Activated gamma-delta T cell treated with anti-CD3 and anti-CD28 coated beads, Interleukin-2, amount 50 U/mL, for 16 hours (primary cell): ENCODE measurements around the gene COL1A1.

Source experiments
- DNase-seq: peaks from one replicate; pipeline ENCODE4 v3.0.0-alpha.2; 2020; ENCODE audit warnings: low read depth

COL1A1 gene

DNA sequence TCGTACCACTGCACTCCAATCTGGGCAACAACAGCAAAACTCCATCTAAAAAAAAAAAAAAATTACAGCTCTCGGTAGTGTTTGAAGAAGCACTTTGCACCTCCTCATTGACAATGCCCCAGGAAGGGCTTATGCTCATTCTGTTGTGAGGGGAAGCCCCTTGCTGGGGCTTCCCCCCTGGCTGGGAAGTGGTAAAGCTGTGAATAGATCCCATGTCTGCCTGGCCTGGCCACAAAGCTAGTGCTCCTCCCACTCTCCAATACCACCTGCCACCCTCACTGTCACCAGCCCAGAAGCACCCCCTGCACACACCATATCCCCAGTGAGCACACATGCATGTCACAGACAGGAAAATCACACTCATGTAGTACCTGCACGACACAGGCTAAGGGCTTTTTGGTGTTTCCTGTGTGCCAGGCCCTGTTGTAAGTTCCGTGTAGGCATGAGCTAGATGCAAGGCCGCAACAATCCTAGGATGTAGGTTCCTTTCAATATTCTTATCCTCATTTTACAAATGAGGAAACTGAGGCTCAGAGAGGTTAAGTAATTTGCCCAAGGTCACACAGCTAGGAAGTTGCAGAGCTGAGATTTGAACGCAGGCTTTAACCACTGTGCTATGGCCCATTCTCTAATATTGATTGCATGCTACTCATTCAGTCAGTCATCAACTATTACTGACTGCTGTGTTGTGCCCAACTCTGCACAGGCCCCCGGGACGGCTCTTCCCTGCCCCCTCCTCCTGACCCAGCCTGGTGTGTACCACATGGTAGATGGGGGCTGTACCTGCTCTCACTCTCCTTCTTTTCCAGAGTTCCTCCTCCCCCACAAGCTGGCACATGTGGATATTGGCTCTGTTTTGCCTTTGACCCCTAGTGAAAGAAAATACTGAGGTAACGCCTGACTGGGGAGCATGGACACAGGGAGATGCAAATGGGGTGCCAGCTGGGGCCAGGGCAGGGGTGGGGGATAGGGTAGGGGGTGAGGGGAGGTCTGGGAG lies 11.9 kb upstream of the COL1A1 start:
- DNase-seq = no peak

DNA sequence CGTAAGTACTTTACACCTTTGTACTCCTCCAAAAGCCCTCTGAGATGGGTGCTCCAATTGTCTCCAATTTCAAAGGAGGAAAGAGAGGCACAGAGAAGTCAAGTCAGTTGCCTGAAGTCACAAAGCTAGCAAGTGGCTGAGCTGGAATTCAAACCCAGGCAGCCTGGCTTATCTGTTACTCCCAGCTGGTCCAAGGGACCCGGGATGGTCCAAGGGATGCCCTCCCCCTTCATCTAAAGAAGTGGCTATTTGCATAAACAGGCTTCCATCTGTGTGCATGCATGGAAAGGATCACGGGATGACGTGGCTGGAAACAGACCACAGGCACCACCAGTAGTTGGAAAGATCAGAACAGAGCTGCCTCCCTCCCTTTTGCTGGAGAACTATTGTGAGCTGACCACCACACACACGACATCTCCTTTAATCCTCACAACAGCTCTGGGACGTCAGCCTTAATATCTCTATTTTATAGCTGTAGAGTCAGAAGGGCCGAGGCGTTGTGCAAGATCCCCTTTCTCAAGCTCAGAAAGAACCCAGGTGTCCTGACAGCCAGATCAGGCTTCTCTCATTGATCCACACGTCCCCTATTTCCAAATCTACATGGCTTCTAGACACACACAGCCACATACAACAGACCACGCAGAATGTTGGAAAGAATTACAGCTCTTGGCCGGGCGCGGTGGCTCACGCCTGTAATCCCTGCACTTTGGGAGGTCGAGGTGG lies 10.9 kb upstream of the COL1A1 start:
- DNase-seq = no peak

DNA sequence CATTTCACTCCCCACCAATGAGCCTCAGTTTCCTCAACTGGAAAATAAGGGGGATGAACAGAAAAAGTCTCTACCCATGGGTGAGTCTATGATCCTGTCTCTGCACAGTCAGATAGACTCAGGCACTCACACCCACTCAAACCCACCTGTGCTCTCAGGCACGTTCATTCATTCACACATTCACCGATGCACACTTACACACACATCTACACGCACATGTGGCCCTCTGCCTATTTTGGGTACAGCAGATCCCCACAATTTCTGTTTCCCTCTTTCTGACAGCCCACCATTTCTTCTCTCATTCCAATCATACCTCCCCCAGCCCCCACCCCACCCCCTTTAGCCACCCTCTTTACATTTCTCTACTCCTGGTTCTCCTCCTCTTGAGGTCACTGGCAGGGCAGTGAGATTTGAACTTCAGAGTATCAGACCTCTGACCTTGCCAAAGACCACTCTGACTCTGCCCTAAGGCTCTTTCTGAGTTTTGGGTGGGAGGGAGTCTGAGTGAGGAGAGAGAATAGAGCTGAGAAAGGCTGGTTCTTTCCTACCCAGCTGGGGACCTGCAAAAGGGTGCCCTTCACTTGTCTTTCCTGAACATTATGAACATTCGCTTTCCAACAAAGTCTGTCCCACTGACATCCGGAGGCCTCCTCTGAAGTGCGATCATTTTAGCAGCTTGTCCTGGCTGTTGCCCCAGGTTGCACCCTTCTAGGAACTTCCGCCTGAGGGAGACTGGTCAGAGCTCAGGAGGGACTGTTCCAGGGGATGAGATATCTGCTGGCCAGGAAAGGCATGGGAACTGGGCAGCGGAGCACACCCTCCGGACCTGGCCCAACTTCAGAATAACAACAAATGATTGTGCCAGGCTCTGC lies 10.1 kb upstream of the COL1A1 start:
- no peak for DNase-seq

DNA sequence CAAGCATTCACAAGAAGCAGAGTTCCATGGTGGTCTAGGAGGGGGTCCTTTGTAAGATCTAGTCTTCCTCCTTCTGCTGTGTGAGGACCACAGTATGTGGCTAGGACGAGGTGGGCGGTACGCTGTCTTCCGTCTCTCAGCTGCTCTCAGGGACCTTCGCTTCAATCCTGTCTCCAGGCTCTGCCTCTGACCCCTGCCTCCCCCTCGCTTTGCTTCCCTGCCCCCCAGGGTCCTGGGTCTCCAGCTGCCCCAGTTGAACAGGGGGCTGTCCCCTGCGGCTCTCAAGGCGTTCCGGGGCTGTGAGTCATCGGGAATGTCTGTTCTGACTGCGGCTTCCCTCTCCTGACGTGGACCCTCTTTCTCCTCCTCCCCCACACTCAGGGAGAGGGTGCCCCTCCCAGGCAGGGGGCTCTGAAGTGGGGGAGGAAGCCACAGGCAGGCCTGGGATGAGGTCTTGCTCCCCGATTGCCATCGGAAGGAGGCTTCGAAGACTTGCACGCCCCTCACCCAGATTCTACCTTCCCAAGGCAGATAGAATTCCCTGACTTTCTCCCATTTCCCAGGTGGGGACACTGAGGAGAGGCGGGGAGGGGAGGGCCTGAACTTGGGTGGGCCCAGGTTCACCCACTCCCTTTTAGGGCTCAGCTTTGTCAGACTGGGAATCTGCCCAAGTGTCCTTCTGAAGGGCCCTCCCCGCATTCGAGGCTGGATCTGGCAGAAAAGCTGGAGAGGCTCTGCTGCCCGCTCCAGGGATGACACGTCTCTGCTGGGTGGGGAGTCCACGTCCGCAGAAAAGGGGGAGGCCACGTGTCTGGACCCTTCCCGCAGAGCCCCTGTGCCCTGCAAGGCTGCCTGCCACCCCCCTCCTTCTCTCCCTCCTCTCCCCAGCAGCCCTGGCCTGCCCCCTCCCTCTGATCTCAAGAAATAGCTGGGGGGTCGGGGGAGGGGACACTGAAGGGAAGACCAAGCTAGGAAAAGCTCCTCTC lies 9.1 kb upstream of the COL1A1 start:
- no peak for DNase-seq

DNA sequence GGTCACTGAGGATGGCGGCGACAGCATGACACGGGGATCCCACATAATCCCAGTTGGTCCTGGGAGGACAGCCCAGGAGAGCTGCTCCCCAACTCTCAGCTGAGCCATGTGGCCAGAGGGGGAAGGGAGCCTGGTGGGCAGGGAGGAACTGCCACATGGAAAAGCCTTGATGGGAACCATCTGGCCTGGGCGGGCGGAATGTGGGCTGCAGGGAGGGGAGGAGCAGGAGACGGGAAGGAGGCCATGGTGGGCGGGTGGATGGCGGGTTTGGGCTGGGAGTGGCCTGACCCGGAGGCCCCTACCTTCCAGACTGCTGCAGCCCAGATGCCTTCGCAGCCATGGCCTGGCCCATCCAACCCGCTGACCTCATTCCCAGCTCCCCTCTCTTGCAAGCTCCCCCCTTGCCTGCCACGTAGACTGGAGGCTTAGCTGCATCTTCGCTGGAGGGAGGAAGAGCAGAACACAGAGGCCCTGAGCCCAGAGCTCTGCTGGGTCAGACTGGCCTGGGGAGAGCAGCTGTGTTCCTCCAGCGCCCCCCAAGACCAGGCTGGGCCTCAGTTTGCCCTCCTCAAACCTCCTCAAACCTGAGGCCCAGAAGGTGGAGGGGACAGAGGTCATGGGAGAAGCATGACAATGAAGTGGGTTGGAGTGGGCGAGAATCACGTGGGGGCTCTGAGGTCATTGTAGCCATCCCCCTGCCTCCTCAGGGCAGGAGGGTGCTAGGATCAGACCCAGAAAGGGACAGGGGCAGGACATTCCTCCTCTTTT lies 8.2 kb upstream of the COL1A1 start:
- no peak for DNase-seq

DNA sequence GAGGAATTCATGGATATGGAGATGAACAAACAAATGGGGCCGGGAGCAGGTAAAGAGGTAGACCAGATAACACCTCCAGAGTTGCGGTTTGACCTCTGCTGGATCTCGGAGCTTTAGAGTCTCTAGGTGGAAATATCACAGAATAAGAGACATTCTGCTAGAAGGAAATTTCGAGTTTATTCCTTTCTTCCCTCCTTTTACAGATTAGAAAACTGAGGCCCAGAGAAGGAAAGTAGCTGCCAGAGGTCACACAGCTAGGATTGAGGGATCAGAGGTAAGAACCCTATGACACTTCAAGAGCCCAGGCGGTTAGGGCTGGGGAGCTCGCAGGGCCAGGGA lies 7.7 kb upstream of the COL1A1 start:
- no peak for DNase-seq

DNA sequence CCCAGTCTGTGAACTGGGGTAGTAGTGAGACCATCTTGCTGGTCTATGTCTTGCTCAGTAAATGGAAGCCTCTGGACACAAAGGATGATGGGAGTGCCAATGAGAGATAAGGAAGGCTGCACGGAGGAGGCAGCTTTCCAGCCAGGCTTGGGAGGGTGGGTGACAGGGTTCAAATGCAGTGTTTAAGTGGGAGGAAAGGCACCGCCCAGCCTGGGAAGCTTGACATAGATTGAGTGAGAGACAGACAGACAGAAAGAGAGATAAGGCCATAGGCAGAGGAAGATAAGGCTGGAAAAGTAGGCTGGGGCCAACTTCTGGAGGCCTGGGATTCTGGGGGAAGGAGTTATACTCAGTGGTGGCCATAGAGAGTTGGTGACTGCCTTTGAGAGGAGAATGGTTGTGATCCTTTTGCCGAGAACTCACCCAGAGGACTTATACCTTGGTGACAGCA lies 7.2 kb upstream of the COL1A1 start:
- DNase-seq = no peak

DNA sequence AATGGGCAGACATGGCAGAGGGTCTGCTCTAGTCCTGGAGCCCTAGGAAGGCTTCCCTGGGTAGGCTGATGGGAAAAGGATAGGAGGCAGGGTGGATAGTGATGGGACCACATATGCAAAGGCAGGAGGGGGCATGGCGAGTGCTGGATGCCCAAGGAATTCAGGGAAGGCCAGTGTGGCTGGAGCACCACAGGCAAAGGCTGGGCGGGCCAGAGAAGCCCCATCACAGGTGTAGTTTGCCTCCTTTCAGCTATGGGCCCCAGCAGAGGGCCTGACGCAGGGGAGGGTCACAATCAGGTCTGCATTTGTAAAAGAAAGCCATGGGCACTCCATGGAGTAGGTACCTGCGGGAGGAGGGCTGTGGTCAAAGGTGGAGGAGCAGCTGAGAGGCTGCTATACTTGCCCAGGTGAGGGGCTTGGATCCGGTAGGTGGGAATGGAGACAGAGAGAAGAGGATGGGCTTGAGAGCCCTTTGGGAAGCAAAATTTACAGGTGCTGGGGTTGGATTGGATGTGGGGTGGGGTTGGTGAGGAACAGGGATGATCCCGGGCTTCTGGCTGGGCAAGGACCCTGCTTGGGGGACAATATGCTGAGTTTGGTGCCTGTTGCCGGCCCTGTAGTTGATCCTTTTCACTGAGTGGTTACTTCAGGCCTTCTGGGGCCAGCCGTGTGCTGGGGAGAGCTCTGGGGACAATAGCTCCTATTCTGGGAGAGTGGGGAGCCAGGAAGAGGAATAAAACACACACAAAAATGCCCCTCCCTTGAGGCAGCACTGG lies 6.5 kb upstream of the COL1A1 start:
- no peak for DNase-seq

DNA sequence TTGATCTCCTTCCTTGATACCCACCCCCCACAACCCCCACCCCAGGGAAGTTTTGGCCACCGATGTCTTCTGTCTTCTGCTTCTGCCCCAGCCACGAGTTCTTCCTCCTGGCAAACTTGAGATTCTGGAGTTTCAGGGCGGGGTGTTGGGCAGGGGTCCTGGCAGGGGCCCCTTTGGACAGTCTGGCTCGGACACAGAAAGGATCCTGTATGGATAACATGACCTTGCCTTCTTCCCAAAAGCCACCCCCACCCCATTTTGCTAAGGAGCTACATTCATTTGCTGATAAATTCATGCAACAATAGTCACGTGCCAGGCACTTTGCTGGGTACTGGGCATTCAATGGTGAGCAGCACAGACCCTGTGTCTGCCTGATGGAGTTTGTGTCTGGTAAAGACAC lies 5.9 kb upstream of the COL1A1 start:
- DNase-seq = no peak

DNA sequence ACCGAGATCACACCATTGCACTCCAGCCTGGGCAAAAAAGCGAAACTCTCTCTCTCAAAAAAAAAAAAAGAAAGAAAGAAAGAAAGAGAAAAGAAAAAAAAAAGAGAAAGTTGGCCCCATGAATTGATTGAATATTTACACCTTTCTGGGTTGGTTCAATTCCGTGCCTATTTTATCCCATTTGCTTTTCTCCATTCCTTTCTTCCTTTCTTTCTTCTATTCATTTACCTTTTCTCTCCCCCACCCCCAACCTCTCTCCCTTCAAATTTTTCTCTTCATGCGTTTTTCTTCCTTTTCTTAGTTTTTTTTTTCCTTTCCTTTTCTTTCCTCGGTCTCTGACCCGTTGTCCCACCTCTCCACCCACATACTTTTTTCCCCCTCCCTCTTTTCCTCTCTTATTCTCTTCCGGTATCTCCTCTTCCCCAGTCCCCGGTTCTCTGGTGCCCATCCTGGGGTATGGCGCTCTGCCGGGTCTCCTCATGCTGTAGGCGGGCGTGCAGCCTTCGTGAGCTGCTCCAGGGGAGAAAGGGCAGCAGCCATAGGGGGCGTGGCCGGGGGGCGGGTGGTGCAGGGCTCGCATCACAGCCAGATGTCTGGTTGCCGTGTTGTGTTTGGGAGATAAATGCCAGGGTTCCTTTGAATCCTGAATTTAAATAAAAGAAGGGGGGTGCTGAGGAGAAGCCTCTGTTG lies 5.3 kb upstream of the COL1A1 start:
- no peak for DNase-seq

DNA sequence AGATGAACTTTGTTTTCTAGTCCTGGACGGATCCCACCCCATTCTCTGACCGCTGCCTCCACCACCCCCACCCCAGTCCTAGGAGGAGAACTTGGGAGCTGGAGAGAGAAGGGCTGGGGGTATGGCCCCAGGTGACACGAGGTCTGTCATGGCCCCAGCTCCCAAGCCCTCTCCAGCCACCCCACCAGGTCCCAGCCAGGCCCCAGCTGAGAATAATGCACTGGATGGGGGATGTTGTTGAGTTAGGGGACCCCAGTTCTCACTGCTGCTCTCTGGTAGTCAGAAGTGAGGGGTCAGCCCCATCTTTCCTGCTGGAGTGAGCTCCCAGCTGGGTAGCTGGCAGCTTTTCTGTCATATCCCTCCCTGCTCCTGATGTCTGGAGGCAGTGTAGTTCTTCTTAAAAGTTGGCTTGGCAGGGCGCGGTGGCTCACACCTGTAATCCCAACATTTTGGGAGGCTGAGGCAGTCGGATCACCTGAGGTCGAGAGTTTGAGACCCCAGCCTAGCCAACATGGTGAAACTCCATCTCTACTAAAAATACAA lies 4.6 kb upstream of the COL1A1 start:
- no peak for DNase-seq

DNA sequence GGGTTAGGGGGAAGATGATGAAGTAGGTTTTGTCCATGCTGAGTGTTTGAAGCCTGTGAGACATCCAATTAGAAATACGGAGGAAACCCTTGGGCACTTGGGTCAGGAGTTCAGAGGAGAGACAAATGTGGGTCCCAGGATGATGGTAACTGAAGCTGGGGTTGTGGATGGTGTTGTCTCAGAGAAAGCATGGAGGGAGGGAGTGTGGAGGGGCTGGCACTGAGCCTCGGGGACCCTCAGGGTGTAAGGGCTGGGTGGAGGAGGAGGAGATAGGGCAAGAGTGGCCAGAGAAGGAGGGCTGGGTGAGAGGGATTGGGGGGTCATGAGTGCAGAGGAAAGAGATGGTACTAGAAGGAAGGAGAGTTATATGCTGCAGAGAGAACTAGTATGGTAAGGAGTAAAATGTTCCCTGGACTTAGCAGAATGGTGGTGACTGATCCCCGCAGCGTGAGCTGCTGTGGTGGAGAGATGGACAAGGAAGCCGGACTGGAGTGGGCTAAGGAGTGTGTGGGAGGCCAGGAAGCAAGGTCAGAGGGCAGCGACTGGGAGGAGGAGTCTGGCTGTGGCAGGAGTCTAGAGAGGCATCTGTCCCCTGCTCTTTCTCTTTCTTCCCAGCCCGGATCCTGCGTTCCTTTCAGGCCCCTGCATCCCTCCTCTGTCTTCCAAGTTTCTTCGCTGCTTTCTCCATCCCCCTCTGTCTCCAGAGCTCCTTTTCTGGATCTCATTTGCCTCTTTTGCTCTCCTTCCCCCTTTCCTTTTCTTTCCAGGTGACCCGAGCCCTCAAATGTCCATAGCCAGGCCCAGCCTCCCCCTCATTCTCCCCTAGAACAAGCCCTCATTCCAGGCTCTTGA lies 3.9 kb upstream of the COL1A1 start:
- no peak for DNase-seq

DNA sequence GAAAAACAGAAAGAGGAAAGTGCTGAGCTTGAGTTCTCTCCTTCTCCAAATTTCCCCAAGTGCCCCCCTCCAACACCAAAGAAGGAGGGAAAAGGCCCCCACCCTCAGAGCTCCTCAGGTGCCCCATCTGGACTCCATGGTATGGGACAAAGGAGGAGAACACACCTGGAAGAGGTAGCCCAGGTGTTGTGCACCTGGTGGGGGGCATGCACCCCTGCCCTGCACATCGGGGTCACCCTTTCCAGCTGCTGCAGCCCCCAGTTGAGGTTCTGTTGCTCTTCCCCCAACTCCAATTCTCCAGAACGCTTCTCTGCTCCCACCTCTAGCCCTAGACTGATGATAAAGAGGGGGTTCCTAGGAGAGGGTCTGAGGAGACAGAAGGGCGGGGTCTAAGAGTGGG lies 3.0 kb upstream of the COL1A1 start:
- no peak for DNase-seq

DNA sequence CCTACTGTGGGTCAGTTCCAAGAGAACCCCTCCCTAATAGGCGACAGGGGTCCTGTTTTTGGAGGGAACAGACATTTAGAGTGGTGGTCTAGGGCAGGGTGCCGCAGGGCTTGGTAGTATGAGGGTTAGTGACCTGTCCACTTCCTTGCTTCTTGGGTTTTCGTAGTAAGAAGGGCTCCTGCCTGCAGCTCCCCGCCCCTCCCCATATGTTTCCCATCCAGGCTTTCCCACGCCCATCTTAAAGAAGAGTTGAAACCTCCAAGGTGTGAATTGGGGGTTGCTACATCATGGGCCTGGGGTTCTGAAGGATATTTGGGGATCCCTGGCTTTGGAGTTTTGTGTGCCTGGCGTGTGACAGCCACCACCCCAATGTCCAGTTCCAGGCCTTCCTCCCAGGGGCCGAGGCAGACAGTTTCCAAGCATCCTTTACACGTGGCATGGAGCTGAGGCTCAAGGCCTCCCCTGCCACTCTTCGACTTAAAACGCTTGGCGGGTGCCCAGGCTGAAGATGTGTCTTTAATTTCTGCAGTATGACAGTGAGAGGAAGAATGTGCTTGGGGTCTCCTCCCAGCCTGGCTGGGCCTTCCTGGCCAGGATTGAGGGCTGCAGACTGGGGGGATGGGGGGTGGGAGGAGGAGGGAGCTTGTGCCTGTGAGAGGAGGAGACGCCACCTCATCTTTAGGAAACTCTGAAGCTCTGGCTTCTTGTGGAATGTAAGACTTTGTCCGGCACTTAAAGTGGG lies 2.3 kb upstream of the COL1A1 start:
- no peak for DNase-seq

DNA sequence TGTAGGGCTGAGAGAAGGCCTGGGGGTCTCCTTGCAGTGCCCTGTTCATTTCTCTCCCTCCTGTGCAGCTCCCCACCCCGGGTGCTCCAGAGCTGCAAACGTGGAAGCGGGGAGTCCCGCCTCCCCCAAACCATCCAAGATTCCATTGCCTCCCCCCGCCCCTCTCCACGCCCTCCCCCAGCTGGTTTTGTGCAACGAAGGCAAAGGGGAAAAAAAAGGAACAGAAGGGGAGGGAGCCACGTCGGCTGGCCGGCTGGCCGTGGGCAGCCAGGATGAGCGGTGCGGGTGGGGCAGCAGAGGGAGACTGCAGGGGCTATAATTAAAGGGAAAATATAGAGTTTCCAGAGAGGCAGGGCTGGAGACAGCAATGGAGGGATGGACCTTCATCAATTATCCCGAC lies 1.7 kb upstream of the COL1A1 start:
- no peak for DNase-seq

DNA sequence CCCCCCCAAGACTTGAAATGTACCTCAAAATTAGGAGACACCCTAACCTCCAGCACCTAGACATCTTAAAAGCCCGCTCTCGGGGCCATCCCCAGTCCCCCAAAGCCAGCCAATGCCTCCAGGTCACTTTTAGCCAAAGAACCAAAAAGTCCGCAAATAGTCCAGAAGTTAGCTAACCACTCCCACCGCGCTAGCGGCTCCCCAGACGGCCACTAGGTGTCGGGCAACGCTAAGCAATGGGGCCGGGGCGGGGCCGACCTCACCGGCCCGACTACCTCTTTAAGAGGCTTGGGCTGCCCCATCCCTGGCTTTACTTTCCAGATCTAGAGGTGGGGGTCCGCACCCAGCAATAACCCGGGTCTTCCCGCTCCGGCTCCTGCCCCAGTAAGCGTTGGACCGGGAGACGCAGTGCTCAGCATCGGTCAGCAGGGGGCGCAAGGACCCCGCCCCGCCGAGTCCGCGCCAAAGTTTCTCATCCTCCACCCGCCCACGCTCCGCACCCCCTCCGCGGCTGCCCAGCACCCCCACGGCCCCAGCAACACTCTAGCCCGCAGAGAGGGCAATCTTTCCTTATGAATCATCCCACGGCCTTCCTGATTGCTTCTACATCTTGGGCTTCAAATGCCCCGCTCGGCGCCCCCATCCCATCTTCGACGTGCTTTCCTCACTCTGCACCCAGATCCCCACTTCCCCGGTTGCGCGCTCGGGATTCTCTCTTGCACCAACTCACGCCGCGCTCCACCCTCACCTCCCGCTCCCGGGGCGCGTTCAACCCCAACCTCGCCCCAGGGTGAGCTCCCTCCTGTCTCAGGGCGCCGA lies 765 bp downstream of the COL1A1 start:
- DNase-seq = peak; percentile 67
